Measurements from ENCODE around the gene MRPS16.

The MRPS16 gene

GRCh38 chr10:73251683-73252444 lies 580 bp downstream of the MRPS16 start:
- Histone ChIP-seq H3K36me3 (ENCODE audit: insufficient read depth, low read length) (peaks cover 14% of the 10 kb centered on the region), H3K9me3 (ENCODE audit: low read length) (no peaks in the 10 kb centered on the region), H2AFZ (ENCODE audit: low read depth, low read length) (peak overlapping the region; percentile 39), H3K4me1 (ENCODE audit: insufficient read depth, low read length) (peaks cover 28% of the 10 kb centered on the region), H3K27me3 (ENCODE audit: insufficient read depth, low read length) (no peaks in the 10 kb centered on the region), H3K4me3 (ENCODE audit: low read length) (peak overlapping the region; percentile 91)

DNA sequence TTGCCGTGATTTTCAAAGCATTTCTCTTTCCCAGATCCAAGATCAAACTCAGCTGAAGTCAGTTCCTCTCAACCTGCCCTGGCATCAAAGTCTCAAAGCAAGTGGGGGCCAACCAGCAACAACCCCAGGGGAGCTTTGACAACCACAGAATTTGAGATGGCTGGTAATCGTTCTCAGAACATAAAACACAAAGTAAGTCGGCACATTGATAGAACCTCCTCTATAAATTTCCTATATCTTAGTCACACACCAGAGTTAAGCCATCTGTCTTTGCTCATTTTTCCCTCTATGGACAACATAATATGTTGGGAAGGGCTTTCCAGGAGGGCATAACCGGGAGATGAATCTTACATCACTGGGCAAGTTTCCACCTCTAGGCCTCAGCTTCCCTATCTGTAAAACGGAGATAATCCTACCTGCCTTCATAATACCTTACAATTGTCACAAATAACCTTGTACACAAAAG lies 4.2 kb downstream of the MRPS16 start:
- Histone ChIP-seq H3K4me3 (ENCODE audit: low read length) (no peak overlapping the region), H3K36me3 (ENCODE audit: insufficient read depth, low read length) (peaks cover 39% of the 10 kb centered on the region)

GRCh38 chr10:73247509-73248258 lies 4.8 kb downstream of the MRPS16 start:
- Histone ChIP-seq H3K27me3 (ENCODE audit: insufficient read depth, low read length) (no peaks in the 10 kb centered on the region), H3K4me1 (ENCODE audit: insufficient read depth, low read length) (peaks cover 38% of the 10 kb centered on the region), H2AFZ (ENCODE audit: low read depth, low read length) (peak overlapping the region; percentile 43), H3K36me3 (ENCODE audit: insufficient read depth, low read length) (peaks cover 44% of the 10 kb centered on the region), H3K4me3 (ENCODE audit: low read length) (peak overlapping the region; percentile 99), H3K9me3 (ENCODE audit: low read length) (no peaks in the 10 kb centered on the region)

More for the DNA sequence above, 4.2 kb downstream of the MRPS16 start:
- Histone ChIP-seq H3K4me1 (ENCODE audit: insufficient read depth, low read length) (peaks cover 41% of the 10 kb centered on the region), H2AFZ (ENCODE audit: low read depth, low read length) (no peak overlapping the region), H3K9me3 (ENCODE audit: low read length) (no peaks in the 10 kb centered on the region), H3K27me3 (ENCODE audit: insufficient read depth, low read length) (no peaks in the 10 kb centered on the region)

DNA sequence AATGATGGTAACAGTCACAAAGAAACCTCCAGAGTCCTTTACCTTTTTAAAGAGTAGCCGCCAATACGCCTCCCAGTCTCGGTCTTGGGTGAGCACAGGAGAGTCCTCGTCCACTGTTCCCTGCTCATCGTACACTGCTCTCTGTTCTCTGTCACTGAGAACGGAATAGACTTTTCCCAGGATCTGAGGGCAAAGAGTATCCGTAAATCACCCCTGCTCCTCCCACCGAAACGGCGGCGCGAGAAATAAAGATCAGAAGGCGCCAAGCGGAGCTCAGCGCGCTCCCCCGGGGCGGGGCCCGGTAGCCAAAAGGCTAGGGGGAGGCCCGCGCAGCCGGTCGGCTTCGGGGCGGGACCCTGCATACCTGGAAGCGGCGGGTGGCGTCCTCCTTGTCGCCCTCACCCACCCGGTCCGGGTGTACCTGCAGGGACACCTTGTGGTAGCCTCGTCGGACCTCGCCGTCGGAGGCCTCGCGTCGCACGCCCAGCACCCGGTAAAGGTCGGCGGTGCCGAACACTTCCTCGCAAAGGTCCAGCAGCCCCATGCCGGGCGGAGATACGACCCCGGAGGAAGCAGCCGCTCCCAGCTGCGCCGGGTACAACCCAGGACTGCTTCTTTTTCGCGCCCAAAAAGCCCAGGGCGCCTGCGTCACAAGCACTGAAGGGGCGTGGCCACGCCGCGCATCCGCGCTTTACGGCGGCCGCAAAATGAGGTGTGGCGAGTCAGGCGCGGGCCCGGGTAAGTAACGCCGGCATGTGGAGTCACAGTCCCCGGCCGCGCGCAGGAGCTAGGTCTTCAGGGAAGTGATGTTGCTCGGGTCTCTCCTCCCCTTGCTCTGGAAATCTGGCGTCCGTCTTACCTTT lies 5.6 kb downstream of the MRPS16 start, which contains the start of gene DNAJC9:
Gene DNAJC9 (minus strand): TSS at position 610 of the 863 bp plus-strand sequence. CDS start 66 bp downstream, at position 544.
- Histone ChIP-seq H3K9me3 (ENCODE audit: low read length) (no peaks in the 10 kb centered on the region), H2AFZ (ENCODE audit: low read depth, low read length) (peak within 1 kb of the TSS; percentile 43), H3K4me1 (ENCODE audit: insufficient read depth, low read length) (peaks cover 37% of the 10 kb centered on the region), H3K4me3 (ENCODE audit: low read length) (peak within 1 kb of the TSS; percentile 99), H3K27me3 (ENCODE audit: insufficient read depth, low read length) (no peaks in the 10 kb centered on the region), H3K36me3 (ENCODE audit: insufficient read depth, low read length) (peaks cover 51% of the 10 kb centered on the region)

- H2AFZ ChIP-seq (ENCODE audit: low read depth, low read length) = peak overlapping the region; percentile 43
- peaks cover 31% of the 10 kb centered on the region for H3K4me1 ChIP-seq (ENCODE audit: insufficient read depth, low read length)
- no peaks in the 10 kb centered on the region for H3K27me3 ChIP-seq (ENCODE audit: insufficient read depth, low read length)
- H3K36me3 ChIP-seq (ENCODE audit: insufficient read depth, low read length) = peaks cover 57% of the 10 kb centered on the region
- no peaks in the 10 kb centered on the region for H3K9me3 ChIP-seq (ENCODE audit: low read length)
- H3K4me3 ChIP-seq (ENCODE audit: low read length) = peak overlapping the region; percentile 99
Measured at GRCh38 chr10:73246322-73246645, 6.2 kb downstream of the MRPS16 start.

GRCh38 chr10:73244866-73245477 lies 7.5 kb downstream of the MRPS16 start:
- Histone ChIP-seq H3K36me3 (ENCODE audit: insufficient read depth, low read length) (peaks cover 60% of the 10 kb centered on the region), H3K4me1 (ENCODE audit: insufficient read depth, low read length) (peaks cover 26% of the 10 kb centered on the region), H3K9me3 (ENCODE audit: low read length) (no peaks in the 10 kb centered on the region), H3K4me3 (ENCODE audit: low read length) (peak overlapping the region; percentile 99), H2AFZ (ENCODE audit: low read depth, low read length) (no peak overlapping the region), H3K27me3 (ENCODE audit: insufficient read depth, low read length) (no peaks in the 10 kb centered on the region)

DNA sequence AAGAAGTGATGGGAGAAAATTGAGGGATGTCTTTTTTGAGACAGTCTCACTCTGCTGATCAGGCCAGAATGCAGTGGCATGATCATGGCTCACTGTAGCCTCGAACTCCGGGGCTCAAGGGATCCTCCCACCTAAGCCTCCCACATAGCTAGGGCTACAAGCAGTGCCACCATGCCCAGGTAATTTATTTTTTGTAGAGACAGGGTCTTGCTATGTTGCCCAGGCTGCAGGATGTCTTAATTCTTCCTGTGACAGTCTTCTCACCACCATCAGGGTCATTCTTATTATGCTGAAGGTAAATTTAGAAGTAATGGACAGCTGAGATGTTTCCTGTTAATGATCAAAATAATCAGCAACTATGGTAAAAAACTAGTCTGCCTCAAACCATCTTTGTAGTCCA lies 12.5 kb downstream of the MRPS16 start:
- H3K27me3 ChIP-seq (ENCODE audit: insufficient read depth, low read length) = no peaks in the 10 kb centered on the region
- no peaks in the 10 kb centered on the region for H3K9me3 ChIP-seq (ENCODE audit: low read length)
- H3K36me3 ChIP-seq (ENCODE audit: insufficient read depth, low read length) = peaks cover 82% of the 10 kb centered on the region
- H3K4me3 ChIP-seq (ENCODE audit: low read length) = no peak overlapping the region
- no peak overlapping the region for H2AFZ ChIP-seq (ENCODE audit: low read depth, low read length)
- peaks cover 8% of the 10 kb centered on the region for H3K4me1 ChIP-seq (ENCODE audit: insufficient read depth, low read length)

- Histone ChIP-seq H3K4me1 (ENCODE audit: insufficient read depth, low read length) (no peaks in the 10 kb centered on the region), H3K27me3 (ENCODE audit: insufficient read depth, low read length) (no peaks in the 10 kb centered on the region), H3K4me3 (ENCODE audit: low read length) (no peak overlapping the region), H3K9me3 (ENCODE audit: low read length) (no peaks in the 10 kb centered on the region), H3K36me3 (ENCODE audit: insufficient read depth, low read length) (peaks cover 82% of the 10 kb centered on the region), H2AFZ (ENCODE audit: low read depth, low read length) (no peak overlapping the region)
Measured at GRCh38 chr10:73238990-73239566, 13.4 kb downstream of the MRPS16 start.

DNA sequence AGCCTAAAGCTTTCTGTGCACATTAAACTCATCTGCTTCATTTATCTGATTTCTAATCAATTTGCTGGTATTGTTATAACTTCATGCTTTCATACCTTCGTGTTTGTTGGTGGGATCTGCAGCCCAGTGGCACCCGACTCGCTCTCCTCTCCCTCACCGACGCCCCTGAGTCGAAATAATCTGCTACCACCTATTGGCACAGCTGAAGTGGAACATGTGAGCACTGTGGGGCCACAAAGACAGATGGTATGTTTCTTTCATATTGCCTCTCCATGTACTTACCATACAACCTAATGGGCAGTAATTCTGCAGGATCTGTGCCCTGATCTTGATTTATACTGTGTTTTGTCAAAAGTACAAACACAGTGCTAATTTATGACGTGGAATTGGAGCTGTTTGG lies 17.7 kb downstream of the MRPS16 start:
- Histone ChIP-seq H3K27me3 (ENCODE audit: insufficient read depth, low read length) (no peaks in the 10 kb centered on the region), H3K4me3 (ENCODE audit: low read length) (no peak overlapping the region), H3K36me3 (ENCODE audit: insufficient read depth, low read length) (peaks cover 72% of the 10 kb centered on the region), H3K4me1 (ENCODE audit: insufficient read depth, low read length) (no peaks in the 10 kb centered on the region), H3K9me3 (ENCODE audit: low read length) (no peaks in the 10 kb centered on the region), H2AFZ (ENCODE audit: low read depth, low read length) (no peak overlapping the region)

DNA sequence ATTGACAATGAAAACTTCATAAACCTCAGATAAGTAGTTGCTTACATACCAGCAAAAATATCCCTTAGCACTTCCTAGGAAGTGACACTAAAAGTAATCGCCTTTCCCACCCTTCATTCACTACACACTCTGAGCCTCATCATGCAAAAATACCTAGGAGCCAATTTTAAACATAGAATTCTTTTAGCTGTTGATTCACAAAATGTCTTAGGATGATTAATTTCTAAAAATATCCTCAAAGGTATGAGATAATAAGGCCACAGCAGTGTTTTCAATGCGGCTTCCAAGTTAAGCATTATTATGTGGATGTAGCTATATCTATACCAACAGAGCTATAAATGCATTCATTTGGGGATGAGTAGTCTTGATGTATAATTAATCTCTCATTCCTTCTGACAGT lies 18.6 kb downstream of the MRPS16 start:
- H3K9me3 ChIP-seq (ENCODE audit: low read length) = no peaks in the 10 kb centered on the region
- H3K4me1 ChIP-seq (ENCODE audit: insufficient read depth, low read length) = no peaks in the 10 kb centered on the region
- H3K4me3 ChIP-seq (ENCODE audit: low read length) = no peak overlapping the region
- H3K36me3 ChIP-seq (ENCODE audit: insufficient read depth, low read length) = peaks cover 64% of the 10 kb centered on the region
- H2AFZ ChIP-seq (ENCODE audit: low read depth, low read length) = no peak overlapping the region
- no peaks in the 10 kb centered on the region for H3K27me3 ChIP-seq (ENCODE audit: insufficient read depth, low read length)

- peaks cover 56% of the 10 kb centered on the region for H3K36me3 ChIP-seq (ENCODE audit: insufficient read depth, low read length)
- H3K9me3 ChIP-seq (ENCODE audit: low read length) = no peaks in the 10 kb centered on the region
- H2AFZ ChIP-seq (ENCODE audit: low read depth, low read length) = no peak overlapping the region
Measured at GRCh38 chr10:73232887-73233286, 19.6 kb downstream of the MRPS16 start.

DNA sequence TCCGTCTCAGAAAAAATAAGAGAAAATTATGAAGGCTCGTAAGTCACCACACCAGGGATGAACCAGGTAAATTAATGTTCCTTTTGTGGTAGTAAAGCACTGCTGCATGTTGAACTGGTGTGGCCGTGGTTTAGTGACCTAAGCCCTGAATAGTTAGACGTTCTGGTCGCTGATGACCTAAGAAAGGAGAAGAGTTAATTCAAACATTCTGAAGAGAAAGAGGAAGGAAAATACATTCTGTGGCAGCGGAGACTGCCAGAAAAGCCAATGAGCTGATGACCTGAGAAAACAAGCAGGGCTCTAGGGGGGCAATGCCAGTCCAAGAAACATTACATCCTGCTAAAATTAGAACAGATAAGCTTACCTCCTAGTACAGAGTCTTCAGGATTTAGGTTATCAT lies 22.9 kb downstream of the MRPS16 start:
- peaks cover 39% of the 10 kb centered on the region for H3K36me3 ChIP-seq (ENCODE audit: insufficient read depth, low read length)
- no peaks in the 10 kb centered on the region for H3K4me1 ChIP-seq (ENCODE audit: insufficient read depth, low read length)
- no peak overlapping the region for H3K4me3 ChIP-seq (ENCODE audit: low read length)
- H2AFZ ChIP-seq (ENCODE audit: low read depth, low read length) = no peak overlapping the region
- H3K9me3 ChIP-seq (ENCODE audit: low read length) = no peaks in the 10 kb centered on the region
- no peaks in the 10 kb centered on the region for H3K27me3 ChIP-seq (ENCODE audit: insufficient read depth, low read length)

More at GRCh38 chr10:73232887-73233286, 19.6 kb downstream of the MRPS16 start:
- no peak overlapping the region for H3K4me3 ChIP-seq (ENCODE audit: low read length)
- no peaks in the 10 kb centered on the region for H3K4me1 ChIP-seq (ENCODE audit: insufficient read depth, low read length)
- no peaks in the 10 kb centered on the region for H3K27me3 ChIP-seq (ENCODE audit: insufficient read depth, low read length)
